G401 (cell line): ENCODE data around the gene CDS1. TPM values are rescaled to one million over a fixed set of nuclear protein-coding genes. Genes with fewer than 3 reads are reported as not detected.
"Not testable (repeated sequence)": the region's sequence is repeated elsewhere in the genome, so short reads cannot be mapped to it uniquely, and the experiment has no call there.

Experiments
- DNase-seq: peaks from one replicate; pipeline ENCODE4 v3.0.0-alpha.2; 2015; ENCODE audit warnings: low spot score
- in situ Hi-C: cut with HindIII; loops from 2 replicates; pipeline ENCODE4 v1.10.0; 2016; ENCODE audit warnings: low sequenced_read_pairs, mixed read lengths
- total RNA-seq: library from RNA; depleted of rRNA; stranded (reverse); fragments of >200 nt; shearing (Covaris generic); gene quantifications from 2 replicates; pipeline ENCODE4 v1.2.3, GENCODE V29; 2014

CDS1 gene
- total RNA-seq, 1 experiment from 2014 or later: not detected

- in situ Hi-C loops: no loop called here
- DNase-seq: no peak
These were observed 78.4 kb downstream of the CDS1 start for GRCh38 chr4:84661191-84661939.

GRCh38 chr4:84664767-84665166 lies 81.8 kb downstream of the CDS1 start:
- in situ Hi-C loops, DNase-seq: not testable (repeated sequence)

- no peak for DNase-seq
- in situ Hi-C loops: no loop called here
These were observed 83.5 kb downstream of the CDS1 start for GRCh38 chr4:84666439-84666838.

- DNase-seq: no peak
- in situ Hi-C loops: no loop called here
These were observed 86.3 kb downstream of the CDS1 start for GRCh38 chr4:84669201-84669600.

GRCh38 chr4:84672177-84672576 lies 89.2 kb downstream of the CDS1 start:
- in situ Hi-C loops: no loop called here
- no peak for DNase-seq

GRCh38 chr4:84673475-84674240 lies 90.7 kb downstream of the CDS1 start:
- in situ Hi-C loops: no loop called here
- DNase-seq: no peak

GRCh38 chr4:84677093-84677492 lies 94.2 kb downstream of the CDS1 start:
- in situ Hi-C loops: no loop called here
- DNase-seq: no peak

- in situ Hi-C loops: no loop called here
These were observed 95.1 kb downstream of the CDS1 start for GRCh38 chr4:84677995-84678394.

GRCh38 chr4:84678976-84679744 lies 96.2 kb downstream of the CDS1 start:
- peak; percentile 55 for DNase-seq
- in situ Hi-C loops: no loop called here

More at GRCh38 chr4:84677995-84678394, 95.1 kb downstream of the CDS1 start:
- no peak for DNase-seq

- in situ Hi-C loops: no loop called here
- DNase-seq: no peak
These were observed 98.0 kb downstream of the CDS1 start for GRCh38 chr4:84680956-84681355.

GRCh38 chr4:84681486-84682274 lies 98.8 kb downstream of the CDS1 start:
- in situ Hi-C loops: no loop called here
- DNase-seq: no peak

GRCh38 chr4:84682661-84683060 lies 99.7 kb downstream of the CDS1 start:
- in situ Hi-C loops, DNase-seq: not testable (repeated sequence)

GRCh38 chr4:84683064-84683850 lies 100.3 kb downstream of the CDS1 start:
- in situ Hi-C loops: no loop called here
- DNase-seq: no peak

- no peak for DNase-seq
- in situ Hi-C loops: no loop called here
These were observed 101.4 kb downstream of the CDS1 start for GRCh38 chr4:84684361-84684760.

- in situ Hi-C loops: no loop called here
- DNase-seq: no peak
These were observed 102.2 kb downstream of the CDS1 start for GRCh38 chr4:84685105-84685504.

- DNase-seq: no peak
- in situ Hi-C loops: no loop called here
These were observed 105.7 kb downstream of the CDS1 start for GRCh38 chr4:84688605-84689004.

- no peak for DNase-seq
- in situ Hi-C loops: no loop called here
These were observed 106.3 kb downstream of the CDS1 start for GRCh38 chr4:84689197-84689596.

- in situ Hi-C loops: no loop called here
- no peak for DNase-seq
These were observed 107.6 kb downstream of the CDS1 start for GRCh38 chr4:84690481-84690880.
